ENCODE data around the gene SMIM12.

The SMIM12 gene

GRCh38 chr1:34827341-34827941 is 32.1 kb downstream of the SMIM12 start:
- TF ChIP-seq EZH2 (optimal IDR thresholded peaks at IDR 0.05; ENCODE audit: low read depth, low read length) (no peak), CTCF (IDR thresholded peaks at IDR 0.05; ENCODE audit: low read length) (no peak), EZH2phosphoT487 (IDR thresholded peaks at IDR 0.05; ENCODE audit: low read length) (no peak)
- H3K36me3 ChIP-seq (replicated peaks; ENCODE audit: insufficient read depth, low read length): no peaks in the 10 kb centered on the region
- DNase-seq: no peak

GRCh38 chr1:34825455-34826091 is 34.0 kb downstream of the SMIM12 start:
- H3K27me3 ChIP-seq (replicated peaks; ENCODE audit: insufficient read depth, low read length): no peaks in the 10 kb centered on the region
- no peaks in the 10 kb centered on the region for H3K79me2 ChIP-seq (ENCODE audit: low read length)
- H3K9me2 ChIP-seq (replicated peaks; ENCODE audit: insufficient read depth, low read length): no peaks in the 10 kb centered on the region
- H3F3A ChIP-seq (ENCODE audit: insufficient read depth, low read length): no peaks in the 10 kb centered on the region
- no peaks in the 10 kb centered on the region for H3K9me3 ChIP-seq (replicated peaks; ENCODE audit: insufficient read depth, low read length)
- no peak for DNase-seq
- H4K20me1 ChIP-seq (ENCODE audit: insufficient read depth, low read length): no peaks in the 10 kb centered on the region
- no peak overlapping the region for H3K4me3 ChIP-seq (ENCODE audit: low read length)
- H3K4me1 ChIP-seq (ENCODE audit: low read length): no peaks in the 10 kb centered on the region
- H2AFZ ChIP-seq (ENCODE audit: low read length): no peak overlapping the region
- H3K9ac ChIP-seq (ENCODE audit: low read length): no peak overlapping the region
- H3K36me3 ChIP-seq (replicated peaks; ENCODE audit: insufficient read depth, low read length): no peaks in the 10 kb centered on the region
- H3K4me2 ChIP-seq (ENCODE audit: low read depth, low read length): no peak overlapping the region
- no peak overlapping the region for H3K27ac ChIP-seq (ENCODE audit: low read length)
- TF ChIP-seq EZH2 (optimal IDR thresholded peaks at IDR 0.05; ENCODE audit: low read depth, low read length) (no peak), EZH2phosphoT487 (IDR thresholded peaks at IDR 0.05; ENCODE audit: low read length) (no peak), CTCF (IDR thresholded peaks at IDR 0.05; ENCODE audit: low read length) (no peak)

More at GRCh38 chr1:34827341-34827941, 32.1 kb downstream of the SMIM12 start:
- Histone ChIP-seq H3K9me3 (replicated peaks; ENCODE audit: insufficient read depth, low read length) (no peaks in the 10 kb centered on the region), H3K9ac (ENCODE audit: low read length) (no peak overlapping the region), H3K27me3 (replicated peaks; ENCODE audit: insufficient read depth, low read length) (no peaks in the 10 kb centered on the region), H3K27ac (ENCODE audit: low read length) (no peak overlapping the region), H3K9me2 (replicated peaks; ENCODE audit: insufficient read depth, low read length) (no peaks in the 10 kb centered on the region), H4K20me1 (ENCODE audit: insufficient read depth, low read length) (no peaks in the 10 kb centered on the region), H2AFZ (ENCODE audit: low read length) (no peak overlapping the region), H3F3A (ENCODE audit: insufficient read depth, low read length) (no peaks in the 10 kb centered on the region), H3K4me1 (ENCODE audit: low read length) (no peaks in the 10 kb centered on the region), H3K79me2 (ENCODE audit: low read length) (no peaks in the 10 kb centered on the region), H3K4me3 (ENCODE audit: low read length) (no peak overlapping the region), H3K4me2 (ENCODE audit: low read depth, low read length) (no peak overlapping the region)

- Histone ChIP-seq H3F3A (ENCODE audit: insufficient read depth, low read length) (no peaks in the 10 kb centered on the region), H2AFZ (ENCODE audit: low read length) (no peak overlapping the region), H4K20me1 (ENCODE audit: insufficient read depth, low read length) (no peaks in the 10 kb centered on the region), H3K36me3 (replicated peaks; ENCODE audit: insufficient read depth, low read length) (no peaks in the 10 kb centered on the region), H3K9me3 (replicated peaks; ENCODE audit: insufficient read depth, low read length) (no peaks in the 10 kb centered on the region), H3K9ac (ENCODE audit: low read length) (no peak overlapping the region), H3K27me3 (replicated peaks; ENCODE audit: insufficient read depth, low read length) (no peaks in the 10 kb centered on the region), H3K4me3 (ENCODE audit: low read length) (no peak overlapping the region), H3K27ac (ENCODE audit: low read length) (no peak overlapping the region), H3K79me2 (ENCODE audit: low read length) (no peaks in the 10 kb centered on the region), H3K4me1 (ENCODE audit: low read length) (no peaks in the 10 kb centered on the region), H3K9me2 (replicated peaks; ENCODE audit: insufficient read depth, low read length) (no peaks in the 10 kb centered on the region), H3K4me2 (ENCODE audit: low read depth, low read length) (no peak overlapping the region)
- no peak for DNase-seq
- TF ChIP-seq CTCF (IDR thresholded peaks at IDR 0.05; ENCODE audit: low read length) (no peak), EZH2 (optimal IDR thresholded peaks at IDR 0.05; ENCODE audit: low read depth, low read length) (no peak)
Observed at GRCh38 chr1:34824817-34825454, 34.6 kb downstream of the SMIM12 start.
